HL-60 (cell line): ENCODE data around the gene PROM1.
A peak's percentile ranks its signal among the peaks of the same experiment; 100 is the strongest.

Experiments
- DNase-seq, 2 experiments: peaks; one replicate each; pipeline ENCODE4 v3.0.0-alpha.2; 2010 to 2020; ENCODE audit warnings: low read depth in 1 of 2, low spot score in 1 of 2
- H3K27ac ChIP-seq: fragments of 250-450 bp; sonication (Bioruptor Pico); replicated peaks from 2 replicates; pipeline ENCODE4 v1.5.1; 2020; ENCODE audit warnings: mild to moderate bottlenecking, moderate library complexity
- H3K27me3 ChIP-seq: fragments of 250-450 bp; sonication (Bioruptor Pico); 2 replicates; pipeline ENCODE4 v1.5.1; 2021; ENCODE audit warnings: mild to moderate bottlenecking, moderate library complexity; ENCODE audit not compliant: insufficient read depth, poor library complexity, severe bottlenecking
- H3K4me3 ChIP-seq: replicated peaks from 2 replicates; pipeline ENCODE4 v1.5.1; 2011; ENCODE audit warnings: mild to moderate bottlenecking, control low read depth, low read length; ENCODE audit not compliant: insufficient read depth
- GABPA ChIP-seq: IDR thresholded peaks from 2 replicates; pipeline ENCODE4 v1.6.1; 2012; ENCODE audit warnings: low read depth
- POLR2AphosphoS5 ChIP-seq: IDR thresholded peaks from 2 replicates; pipeline ENCODE4 v1.6.1; 2012; ENCODE audit warnings: low read depth
- SPI1 ChIP-seq: IDR thresholded peaks from 2 replicates; pipeline ENCODE4 v1.6.1; 2012; ENCODE audit warnings: low read depth, mild to moderate bottlenecking, borderline replicate concordance
- TF ChIP-seq, protein P1 (sequence below): IDR thresholded peaks from one replicate; pipeline ENCODE4 v1.5.1; 2011; ENCODE audit warnings: low read length, control low read depth, inconsistent platforms; ENCODE audit not compliant: insufficient read depth
- TF ChIP-seq, protein P2 (sequence below): IDR thresholded peaks from 2 replicates; pipeline ENCODE4 v1.6.1; 2012; ENCODE audit warnings: low read depth; ENCODE audit not compliant: insufficient replicate concordance

The PROM1 gene

DNA sequence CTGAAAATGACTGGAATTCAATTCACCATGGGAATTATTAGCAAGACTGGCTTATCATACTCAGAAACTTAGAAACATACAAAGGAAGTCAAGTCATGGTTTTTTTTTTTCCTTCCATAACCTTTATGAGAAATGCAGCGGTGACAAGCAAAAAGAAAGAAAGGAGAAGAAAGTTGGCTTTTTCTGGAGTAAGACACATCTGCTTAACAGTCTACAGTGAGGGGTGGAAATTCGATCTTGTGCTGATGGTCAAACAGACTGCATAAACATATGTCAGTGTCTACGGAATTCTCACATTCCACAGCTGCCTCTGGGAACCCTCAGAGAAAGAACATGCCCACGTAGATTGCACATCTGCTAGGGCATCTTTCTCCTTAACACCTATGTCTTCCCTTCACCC, 54.6 kb downstream of the PROM1 start:
- Histone ChIP-seq H3K4me3 (no peak overlapping the region), H3K27ac (no peak overlapping the region), H3K27me3 (no peaks in the 10 kb centered on the region)
- TF ChIP-seq POLR2AphosphoS5 (no peak), SPI1 (no peak), GABPA (no peak)
- TF ChIP-seq, protein P1, sequence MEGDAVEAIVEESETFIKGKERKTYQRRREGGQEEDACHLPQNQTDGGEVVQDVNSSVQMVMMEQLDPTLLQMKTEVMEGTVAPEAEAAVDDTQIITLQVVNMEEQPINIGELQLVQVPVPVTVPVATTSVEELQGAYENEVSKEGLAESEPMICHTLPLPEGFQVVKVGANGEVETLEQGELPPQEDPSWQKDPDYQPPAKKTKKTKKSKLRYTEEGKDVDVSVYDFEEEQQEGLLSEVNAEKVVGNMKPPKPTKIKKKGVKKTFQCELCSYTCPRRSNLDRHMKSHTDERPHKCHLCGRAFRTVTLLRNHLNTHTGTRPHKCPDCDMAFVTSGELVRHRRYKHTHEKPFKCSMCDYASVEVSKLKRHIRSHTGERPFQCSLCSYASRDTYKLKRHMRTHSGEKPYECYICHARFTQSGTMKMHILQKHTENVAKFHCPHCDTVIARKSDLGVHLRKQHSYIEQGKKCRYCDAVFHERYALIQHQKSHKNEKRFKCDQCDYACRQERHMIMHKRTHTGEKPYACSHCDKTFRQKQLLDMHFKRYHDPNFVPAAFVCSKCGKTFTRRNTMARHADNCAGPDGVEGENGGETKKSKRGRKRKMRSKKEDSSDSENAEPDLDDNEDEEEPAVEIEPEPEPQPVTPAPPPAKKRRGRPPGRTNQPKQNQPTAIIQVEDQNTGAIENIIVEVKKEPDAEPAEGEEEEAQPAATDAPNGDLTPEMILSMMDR = no peak
- TF ChIP-seq, protein P2, sequence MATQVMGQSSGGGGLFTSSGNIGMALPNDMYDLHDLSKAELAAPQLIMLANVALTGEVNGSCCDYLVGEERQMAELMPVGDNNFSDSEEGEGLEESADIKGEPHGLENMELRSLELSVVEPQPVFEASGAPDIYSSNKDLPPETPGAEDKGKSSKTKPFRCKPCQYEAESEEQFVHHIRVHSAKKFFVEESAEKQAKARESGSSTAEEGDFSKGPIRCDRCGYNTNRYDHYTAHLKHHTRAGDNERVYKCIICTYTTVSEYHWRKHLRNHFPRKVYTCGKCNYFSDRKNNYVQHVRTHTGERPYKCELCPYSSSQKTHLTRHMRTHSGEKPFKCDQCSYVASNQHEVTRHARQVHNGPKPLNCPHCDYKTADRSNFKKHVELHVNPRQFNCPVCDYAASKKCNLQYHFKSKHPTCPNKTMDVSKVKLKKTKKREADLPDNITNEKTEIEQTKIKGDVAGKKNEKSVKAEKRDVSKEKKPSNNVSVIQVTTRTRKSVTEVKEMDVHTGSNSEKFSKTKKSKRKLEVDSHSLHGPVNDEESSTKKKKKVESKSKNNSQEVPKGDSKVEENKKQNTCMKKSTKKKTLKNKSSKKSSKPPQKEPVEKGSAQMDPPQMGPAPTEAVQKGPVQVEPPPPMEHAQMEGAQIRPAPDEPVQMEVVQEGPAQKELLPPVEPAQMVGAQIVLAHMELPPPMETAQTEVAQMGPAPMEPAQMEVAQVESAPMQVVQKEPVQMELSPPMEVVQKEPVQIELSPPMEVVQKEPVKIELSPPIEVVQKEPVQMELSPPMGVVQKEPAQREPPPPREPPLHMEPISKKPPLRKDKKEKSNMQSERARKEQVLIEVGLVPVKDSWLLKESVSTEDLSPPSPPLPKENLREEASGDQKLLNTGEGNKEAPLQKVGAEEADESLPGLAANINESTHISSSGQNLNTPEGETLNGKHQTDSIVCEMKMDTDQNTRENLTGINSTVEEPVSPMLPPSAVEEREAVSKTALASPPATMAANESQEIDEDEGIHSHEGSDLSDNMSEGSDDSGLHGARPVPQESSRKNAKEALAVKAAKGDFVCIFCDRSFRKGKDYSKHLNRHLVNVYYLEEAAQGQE = no peak
- DNase-seq = no peak

DNA sequence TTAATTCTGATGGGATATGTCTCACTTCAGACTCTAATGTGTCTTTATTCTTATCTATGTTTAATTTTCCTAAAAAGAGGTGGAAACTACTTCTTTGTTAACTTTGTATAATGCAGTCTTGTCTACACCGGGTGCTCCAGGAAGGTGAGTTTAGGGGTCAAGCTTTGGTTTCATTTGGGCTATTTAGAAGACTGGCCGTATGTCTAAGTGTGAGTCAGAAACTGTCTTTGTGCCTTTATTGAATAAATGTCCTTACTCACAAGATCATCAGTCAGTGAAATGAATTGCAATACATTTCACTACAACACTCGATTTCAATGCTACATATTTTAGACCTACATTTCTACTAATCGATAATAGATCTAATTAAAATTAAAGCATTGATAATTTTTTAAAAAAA, 56.2 kb downstream of the PROM1 start:
- Histone ChIP-seq H3K4me3 (no peak overlapping the region), H3K27me3 (no peaks in the 10 kb centered on the region), H3K27ac (no peak overlapping the region)
- TF ChIP-seq, protein P2 = no peak
- no peak for TF ChIP-seq POLR2AphosphoS5
- TF ChIP-seq, protein P1 = no peak
- TF ChIP-seq GABPA = no peak
- TF ChIP-seq SPI1 = no peak
- DNase-seq = no peak

DNA sequence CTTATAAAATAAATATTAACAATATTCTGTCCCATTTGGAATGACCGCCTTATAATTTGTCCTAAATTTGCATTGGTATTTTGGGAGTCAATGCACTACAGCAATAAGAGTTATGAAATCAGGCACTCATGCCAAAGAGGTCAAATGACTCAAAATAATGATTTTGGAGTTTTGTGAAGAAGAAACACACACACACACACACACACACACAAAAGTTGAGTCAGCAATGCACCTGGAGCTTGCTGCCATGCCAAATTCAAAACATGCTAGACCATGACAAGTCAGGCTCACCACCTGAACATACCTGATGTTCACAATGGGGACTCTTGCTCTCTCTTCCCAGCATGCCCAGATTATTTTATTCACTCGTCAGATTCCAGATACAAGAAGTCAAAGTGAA, 56.7 kb downstream of the PROM1 start:
- no peak for DNase-seq
- Histone ChIP-seq H3K27me3 (no peaks in the 10 kb centered on the region), H3K4me3 (no peak overlapping the region), H3K27ac (no peak overlapping the region)
- TF ChIP-seq, protein P2 = no peak
- no peak for TF ChIP-seq POLR2AphosphoS5
- no peak for TF ChIP-seq SPI1

DNA sequence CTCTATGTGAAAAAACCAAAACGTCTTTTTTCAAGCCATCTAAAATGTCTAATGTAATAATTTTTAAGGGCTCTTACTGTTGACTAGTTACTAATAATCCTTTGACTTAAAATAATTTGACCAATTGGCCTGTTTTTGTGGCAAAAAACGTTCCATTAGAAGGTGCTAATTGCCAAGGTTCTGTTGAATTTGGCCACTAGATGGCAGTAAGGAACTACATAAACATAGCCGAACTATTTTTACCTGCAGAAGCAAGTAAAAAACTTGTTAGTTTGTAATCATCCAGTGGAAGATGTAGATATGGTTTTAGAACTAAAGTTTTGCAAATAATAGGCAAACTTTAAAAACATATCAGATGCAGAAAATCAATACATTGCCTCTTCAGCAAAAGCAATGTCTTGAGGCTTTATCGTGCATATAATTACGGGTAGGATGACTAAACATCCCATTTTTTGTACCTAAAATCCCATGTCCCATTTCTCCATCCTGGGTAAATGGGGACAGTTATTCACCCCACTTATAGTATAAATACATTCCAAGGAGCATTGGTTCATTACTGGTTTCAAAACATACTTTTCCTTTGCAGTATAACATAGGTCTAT, 57.6 kb downstream of the PROM1 start:
- peak; percentile 14 to 32 for DNase-seq
- no peak overlapping the region for H3K4me3 ChIP-seq
- no peak for TF ChIP-seq GABPA
- TF ChIP-seq, protein P1 = peak; percentile 54
- no peak for TF ChIP-seq POLR2AphosphoS5
- TF ChIP-seq, protein P2 = no peak
- no peak for TF ChIP-seq SPI1
- no peak overlapping the region for H3K27ac ChIP-seq
- no peaks in the 10 kb centered on the region for H3K27me3 ChIP-seq
